GM23338 (cell line): Measurements from ENCODE around the gene HIPK1. TPM values are rescaled to one million over a fixed set of nuclear protein-coding genes. Genes with fewer than 3 reads are reported as not detected.

Experiments used
- ATAC-seq: fragments of 200-7000 bp; cut with Tn5 transposase; 3 replicates; pipeline ENCODE4 v1.9.1; 2020
- DNase-seq: peaks from one replicate; pipeline ENCODE4 v3.0.0-alpha.2; 2015; ENCODE audit warnings: low spot score
- H2AFZ ChIP-seq: fragments of 200-600 bp; sonication (generic); 2 replicates; pipeline ENCODE4 v1.8.0; 2016; ENCODE audit warnings: antibody characterized with exemption, mild to moderate bottlenecking, moderate library complexity
- H3F3A ChIP-seq: fragments of 200-600 bp; sonication (generic); replicated peaks from 2 replicates; pipeline ENCODE4 v1.8.0; 2017; ENCODE audit warnings: antibody characterized with exemption, mixed run types, low read depth
- H3K27ac ChIP-seq: fragments of 200-600 bp; sonication (generic); 2 replicates; pipeline ENCODE4 v1.6.1; 2016; ENCODE audit warnings: low read depth
- H3K27me3 ChIP-seq: fragments of 200-600 bp; sonication (generic); 2 replicates; pipeline ENCODE4 v1.8.0; 2016; ENCODE audit warnings: mild to moderate bottlenecking, mixed run types, moderate library complexity; ENCODE audit not compliant: insufficient read depth
- H3K36me3 ChIP-seq: fragments of 200-600 bp; sonication (generic); 2 replicates; pipeline ENCODE4 v1.8.0; 2016; ENCODE audit warnings: mild to moderate bottlenecking; ENCODE audit not compliant: insufficient read depth
- H3K4me1 ChIP-seq: fragments of 200-600 bp; sonication (generic); 2 replicates; pipeline ENCODE4 v1.8.0; 2016; ENCODE audit warnings: mild to moderate bottlenecking, moderate library complexity; ENCODE audit not compliant: insufficient read depth
- H3K4me2 ChIP-seq: fragments of 200-600 bp; sonication (generic); 2 replicates; pipeline ENCODE4 v1.7.1; 2017; ENCODE audit warnings: mixed run types
- H3K4me3 ChIP-seq: fragments of 200-600 bp; sonication (generic); 2 replicates; pipeline ENCODE4 v1.6.1; 2016; ENCODE audit warnings: mixed run types
- H3K79me2 ChIP-seq: fragments of 200-600 bp; sonication (generic); replicated peaks from 2 replicates; pipeline ENCODE4 v1.8.0; 2017; ENCODE audit warnings: mild to moderate bottlenecking; ENCODE audit not compliant: insufficient read depth
- H3K9me2 ChIP-seq: fragments of 200-600 bp; sonication (generic); 2 replicates; pipeline ENCODE4 v1.8.0; 2017; ENCODE audit not compliant: insufficient read depth
- H4K20me1 ChIP-seq: fragments of 200-600 bp; sonication (generic); replicated peaks from 2 replicates; pipeline ENCODE4 v1.8.0; 2017; ENCODE audit warnings: mild to moderate bottlenecking; ENCODE audit not compliant: insufficient read depth
- H3K27ac Mint-ChIP-seq: 2 replicates; pipeline ENCODE4 v1.8.0; 2020; ENCODE audit warnings: inconsistent platforms, mild to moderate bottlenecking, moderate library complexity, mixed read lengths
- H3K27me3 Mint-ChIP-seq: 3 replicates; pipeline ENCODE4 v1.8.0; 2022; ENCODE audit warnings: low read depth, mild to moderate bottlenecking, moderate library complexity, mixed read lengths, inconsistent platforms; ENCODE audit not compliant: insufficient read depth, poor library complexity
- H3K36me3 Mint-ChIP-seq: 3 replicates; pipeline ENCODE4 v1.8.0; 2021; ENCODE audit warnings: low read depth, mild to moderate bottlenecking, inconsistent platforms, moderate library complexity, mixed read lengths
- H3K4me1 Mint-ChIP-seq: 3 replicates; pipeline ENCODE4 v1.8.0; 2020; ENCODE audit warnings: mild to moderate bottlenecking, inconsistent platforms, mixed read lengths
- H3K4me3 Mint-ChIP-seq: 3 replicates; pipeline ENCODE4 v1.8.0; 2021; ENCODE audit warnings: moderate library complexity, mild to moderate bottlenecking, inconsistent platforms, mixed read lengths
- H3K9me3 Mint-ChIP-seq: 3 replicates; pipeline ENCODE4 v1.8.0; 2020; ENCODE audit warnings: moderate library complexity, mild to moderate bottlenecking, inconsistent platforms, mixed read lengths
- CREB1 ChIP-seq: fragments of 250-450 bp; sonication (Bioruptor Pico); IDR thresholded peaks from 2 replicates; pipeline ENCODE4 v1.5.0; 2020; ENCODE audit warnings: low read depth, mild to moderate bottlenecking, moderate library complexity
- CTCF ChIP-seq, 2 experiments: fragments of 200-600 bp in 1 of 2; sonication (generic) in 1 of 2; conservative IDR thresholded peaks; 2 replicates each; pipeline versions ENCODE4 v1.5.1 to v1.6.1; 2016 to 2017; ENCODE audit warnings: antibody characterized with exemption in 2 of 2, low read depth in 2 of 2, mild to moderate bottlenecking in 2 of 2, moderate library complexity in 1 of 2
- ETS1 ChIP-seq: IDR thresholded peaks from 2 replicates; pipeline ENCODE4 v1.6.1; 2016; ENCODE audit warnings: antibody characterized with exemption
- EZH2 ChIP-seq: fragments of 200-600 bp; sonication (generic); IDR thresholded peaks from one replicate; pipeline ENCODE4 v1.8.0; 2017; ENCODE audit warnings: antibody characterized with exemption, mild to moderate bottlenecking, low read depth; ENCODE audit not compliant: unreplicated experiment
- EZH2phosphoT487 ChIP-seq: fragments of 200-600 bp; sonication (generic); IDR thresholded peaks from one replicate; pipeline ENCODE4 v1.8.1; 2018; ENCODE audit warnings: antibody characterized with exemption; ENCODE audit not compliant: unreplicated experiment
- JUNB ChIP-seq: IDR thresholded peaks from one replicate; pipeline ENCODE4 v1.6.1; 2016; ENCODE audit warnings: antibody characterized with exemption; ENCODE audit not compliant: unreplicated experiment
- NANOG ChIP-seq: IDR thresholded peaks from 2 replicates; pipeline ENCODE4 v1.6.1; 2016; ENCODE audit warnings: antibody characterized with exemption, borderline replicate concordance
- POLR2AphosphoS5 ChIP-seq: IDR thresholded peaks from 2 replicates; pipeline ENCODE4 v1.6.1; 2016; ENCODE audit warnings: antibody characterized with exemption, low read depth
- STAT1 ChIP-seq: IDR thresholded peaks from one replicate; pipeline ENCODE4 v1.6.1; 2016; ENCODE audit warnings: antibody characterized with exemption; ENCODE audit not compliant: unreplicated experiment
- ZNF114 ChIP-seq: fragments of 250-450 bp; sonication (Bioruptor Pico); IDR thresholded peaks from 2 replicates; pipeline ENCODE4 v1.5.0; 2020; ENCODE audit warnings: mild to moderate bottlenecking, moderate library complexity
- ZNF331 ChIP-seq: fragments of 250-450 bp; sonication (Bioruptor Pico); IDR thresholded peaks from 2 replicates; pipeline ENCODE4 v1.5.0; 2020; ENCODE audit warnings: low read depth, mild to moderate bottlenecking, moderate library complexity
- ZNF462 ChIP-seq: fragments of 250-450 bp; sonication (Bioruptor Pico); IDR thresholded peaks from 2 replicates; pipeline ENCODE4 v1.5.0; 2020; ENCODE audit warnings: mild to moderate bottlenecking, moderate library complexity
- polyA plus RNA-seq: library from polyadenylated mRNA; unstranded; fragments of >200 nt; fragmentation: Nextera tagmentation; extraction: Ambion mirVana; gene quantifications from 2 replicates; pipeline ENCODE4 v1.2.1, GENCODE V29; 2016
- total RNA-seq: library from RNA; depleted of rRNA; stranded (reverse); fragments of >200 nt; shearing (Covaris generic); gene quantifications from 2 replicates; pipeline ENCODE4 v1.2.3, GENCODE V29; 2014
- TF ChIP-seq, protein P1 (sequence below): IDR thresholded peaks from one replicate; pipeline ENCODE4 v1.6.1; 2018; ENCODE audit warnings: antibody characterized with exemption; ENCODE audit not compliant: unreplicated experiment

The HIPK1 gene
- total and polyA plus RNA-seq, 2 experiments from 2014 or later: 14.3 to 47.5 TPM

- Histone ChIP-seq H3K79me2 (no peaks in the 10 kb centered on the region), H2AFZ (no peak overlapping the region), H3K9me2 (peaks cover 13% of the 10 kb centered on the region; the same call in 1 of the 2 replicates), H3K4me1 (peaks cover 20% of the 10 kb centered on the region), H4K20me1 (no peaks in the 10 kb centered on the region), H3K27me3 (no peaks in the 10 kb centered on the region), H3F3A (0 out of 2 replicates have a peak, but pooled peaks cover 3% of the 10 kb centered on the region), H3K27ac (no peak overlapping the region), H3K4me3 (no peak overlapping the region), H3K4me2 (no peak overlapping the region), H3K36me3 (no peaks in the 10 kb centered on the region)
- H3K4me1 Mint-ChIP-seq: peaks cover 16% of the 10 kb centered on the region
- H3K9me3 Mint-ChIP-seq: peaks cover 12% of the 10 kb centered on the region
- no peak for ATAC-seq
- no peak overlapping the region for H3K27ac Mint-ChIP-seq
- H3K27me3 Mint-ChIP-seq: peaks cover 7% of the 10 kb centered on the region
- no peak for DNase-seq
- no peak overlapping the region for H3K4me3 Mint-ChIP-seq
- TF ChIP-seq CTCF (conservative IDR thresholded peaks at IDR 0.05; ENCODE audit: low read depth in 2 of 2) (no peak), ZNF462 (CRISPR knock-in tag) (no peak), NANOG (no peak), ETS1 (no peak), STAT1 (no peak), EZH2 (no peak), ZNF331 (CRISPR knock-in tag) (no peak), ZNF114 (CRISPR knock-in tag) (no peak), CREB1 (CRISPR knock-in tag) (no peak), EZH2phosphoT487 (no peak), POLR2AphosphoS5 (no peak), JUNB (no peak)
- TF ChIP-seq, protein P1, sequence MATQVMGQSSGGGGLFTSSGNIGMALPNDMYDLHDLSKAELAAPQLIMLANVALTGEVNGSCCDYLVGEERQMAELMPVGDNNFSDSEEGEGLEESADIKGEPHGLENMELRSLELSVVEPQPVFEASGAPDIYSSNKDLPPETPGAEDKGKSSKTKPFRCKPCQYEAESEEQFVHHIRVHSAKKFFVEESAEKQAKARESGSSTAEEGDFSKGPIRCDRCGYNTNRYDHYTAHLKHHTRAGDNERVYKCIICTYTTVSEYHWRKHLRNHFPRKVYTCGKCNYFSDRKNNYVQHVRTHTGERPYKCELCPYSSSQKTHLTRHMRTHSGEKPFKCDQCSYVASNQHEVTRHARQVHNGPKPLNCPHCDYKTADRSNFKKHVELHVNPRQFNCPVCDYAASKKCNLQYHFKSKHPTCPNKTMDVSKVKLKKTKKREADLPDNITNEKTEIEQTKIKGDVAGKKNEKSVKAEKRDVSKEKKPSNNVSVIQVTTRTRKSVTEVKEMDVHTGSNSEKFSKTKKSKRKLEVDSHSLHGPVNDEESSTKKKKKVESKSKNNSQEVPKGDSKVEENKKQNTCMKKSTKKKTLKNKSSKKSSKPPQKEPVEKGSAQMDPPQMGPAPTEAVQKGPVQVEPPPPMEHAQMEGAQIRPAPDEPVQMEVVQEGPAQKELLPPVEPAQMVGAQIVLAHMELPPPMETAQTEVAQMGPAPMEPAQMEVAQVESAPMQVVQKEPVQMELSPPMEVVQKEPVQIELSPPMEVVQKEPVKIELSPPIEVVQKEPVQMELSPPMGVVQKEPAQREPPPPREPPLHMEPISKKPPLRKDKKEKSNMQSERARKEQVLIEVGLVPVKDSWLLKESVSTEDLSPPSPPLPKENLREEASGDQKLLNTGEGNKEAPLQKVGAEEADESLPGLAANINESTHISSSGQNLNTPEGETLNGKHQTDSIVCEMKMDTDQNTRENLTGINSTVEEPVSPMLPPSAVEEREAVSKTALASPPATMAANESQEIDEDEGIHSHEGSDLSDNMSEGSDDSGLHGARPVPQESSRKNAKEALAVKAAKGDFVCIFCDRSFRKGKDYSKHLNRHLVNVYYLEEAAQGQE: no peak
- peaks cover 14% of the 10 kb centered on the region for H3K36me3 Mint-ChIP-seq
Measured at GRCh38 chr1:114009393-114009792, 80.3 kb downstream of the HIPK1 start.
